Bronchial epithelial cell (primary cell): ENCODE data around the gene PLD1. TPM values are rescaled to one million over a fixed set of nuclear protein-coding genes. Genes with fewer than 3 reads are reported as not detected.

Experiments
- DNase-seq: peaks from one replicate; pipeline ENCODE4 v3.0.0-alpha.2; 2010; ENCODE audit warnings: low read depth
- FAIRE-seq: peaks from 2 replicates; lab custom pipeline; 2011; peaks lifted over from hg19 to GRCh38; lab: Jason Lieb, UNC
- H3K27me3 ChIP-seq: 2 replicates; pipeline ENCODE4 v1.5.1; 2011; ENCODE audit warnings: low read length; ENCODE audit not compliant: control insufficient read depth, insufficient read depth
- H3K36me3 ChIP-seq: 2 replicates; pipeline ENCODE4 v1.5.1; 2011; ENCODE audit warnings: low read length; ENCODE audit not compliant: control insufficient read depth, insufficient read depth
- H3K4me3 ChIP-seq: 2 replicates; pipeline ENCODE4 v1.5.1; 2011; ENCODE audit warnings: mild to moderate bottlenecking, low read depth, low read length, control low read depth
- CTCF ChIP-seq: IDR thresholded peaks from 2 replicates; pipeline ENCODE4 v1.5.1; 2011; ENCODE audit warnings: mild to moderate bottlenecking, moderate library complexity, low read length, control low read depth, inconsistent platforms; ENCODE audit not compliant: insufficient read depth, severe bottlenecking
- total RNA-seq: library from RNA; depleted of rRNA; stranded (reverse); fragments of >200 nt; gene quantifications from 2 replicates; pipeline ENCODE4 v1.2.1, GENCODE V29; 2014

PLD1 gene
- total RNA-seq, 1 donor from 2014 or later = 10.5 TPM

GRCh38 chr3:171796625-171797264, 13.5 kb downstream of the PLD1 start:
- no peak for DNase-seq
- no peaks in the 10 kb centered on the region for H3K36me3 ChIP-seq
- H3K4me3 ChIP-seq = no peak overlapping the region
- TF ChIP-seq CTCF = no peak
- no peak for FAIRE-seq
- no peaks in the 10 kb centered on the region for H3K27me3 ChIP-seq

GRCh38 chr3:171792531-171792930, 17.8 kb downstream of the PLD1 start:
- FAIRE-seq = no peak
- no peak for TF ChIP-seq CTCF
- DNase-seq = peak; percentile 51
- Histone ChIP-seq H3K4me3 (no peak overlapping the region), H3K36me3 (no peaks in the 10 kb centered on the region), H3K27me3 (no peaks in the 10 kb centered on the region)

GRCh38 chr3:171791692-171792076, 18.6 kb downstream of the PLD1 start:
- DNase-seq = peak; percentile 79
- Histone ChIP-seq H3K36me3 (no peaks in the 10 kb centered on the region), H3K4me3 (no peak overlapping the region), H3K27me3 (no peaks in the 10 kb centered on the region)
- TF ChIP-seq CTCF = no peak
- FAIRE-seq = no peak

- Histone ChIP-seq H3K4me3 (no peak overlapping the region), H3K36me3 (no peaks in the 10 kb centered on the region), H3K27me3 (no peaks in the 10 kb centered on the region)
- FAIRE-seq = no peak
- DNase-seq = no peak
- TF ChIP-seq CTCF = no peak
Measured at GRCh38 chr3:171790898-171791691, 19.2 kb downstream of the PLD1 start.

GRCh38 chr3:171790574-171790897, 19.7 kb downstream of the PLD1 start:
- TF ChIP-seq CTCF = no peak
- no peak overlapping the region for H3K4me3 ChIP-seq
- DNase-seq = no peak
- H3K27me3 ChIP-seq = no peaks in the 10 kb centered on the region
- no peak for FAIRE-seq
- no peaks in the 10 kb centered on the region for H3K36me3 ChIP-seq
